MM.1S (cell line): ENCODE data around the gene OTULINL.

ENCODE experiments used
- DNase-seq: peaks from one replicate; pipeline ENCODE4 v3.0.0-alpha.2; 2015
- H2AFZ ChIP-seq: fragments of 300-600 bp; sonication (generic); 2 replicates; pipeline ENCODE4 v1.6.0; 2016; ENCODE audit warnings: antibody characterized with exemption, low read length
- H3F3A ChIP-seq: fragments of 300-600 bp; sonication (generic); 2 replicates; pipeline ENCODE4 v1.6.1; 2016; ENCODE audit warnings: mild to moderate bottlenecking, antibody characterized with exemption, low read length, moderate library complexity, mixed read lengths; ENCODE audit not compliant: insufficient read depth
- H3K27ac ChIP-seq: fragments of 300-600 bp; sonication (generic); 2 replicates; pipeline ENCODE4 v1.5.1; 2016; ENCODE audit warnings: mild to moderate bottlenecking, low read length
- H3K27me3 ChIP-seq: fragments of 300-600 bp; sonication (generic); replicated peaks from 2 replicates; pipeline ENCODE4 v1.6.0; 2016; ENCODE audit warnings: low read length; ENCODE audit not compliant: insufficient read depth
- H3K36me3 ChIP-seq: fragments of 300-600 bp; sonication (generic); replicated peaks from 2 replicates; pipeline ENCODE4 v1.6.1; 2016; ENCODE audit warnings: mild to moderate bottlenecking, low read length, mixed read lengths; ENCODE audit not compliant: insufficient read depth
- H3K4me1 ChIP-seq: fragments of 300-600 bp; sonication (generic); 2 replicates; pipeline ENCODE4 v1.6.1; 2016; ENCODE audit warnings: low read length, mixed read lengths
- H3K4me2 ChIP-seq: fragments of 300-600 bp; sonication (generic); 2 replicates; pipeline ENCODE4 v1.6.0; 2016; ENCODE audit warnings: low read depth, low read length
- H3K4me3 ChIP-seq: fragments of 300-600 bp; sonication (generic); 2 replicates; pipeline ENCODE4 v1.5.1; 2016; ENCODE audit warnings: low read length, mixed read lengths
- H3K79me2 ChIP-seq: fragments of 300-600 bp; sonication (generic); 2 replicates; pipeline ENCODE4 v1.6.1; 2016; ENCODE audit warnings: mixed run types, low read length, mixed read lengths
- H3K9ac ChIP-seq: fragments of 300-600 bp; sonication (generic); 2 replicates; pipeline ENCODE4 v1.6.1; 2016; ENCODE audit warnings: low read length, mixed read lengths
- H3K9me2 ChIP-seq: fragments of 300-600 bp; sonication (generic); replicated peaks from 2 replicates; pipeline ENCODE4 v1.6.1; 2016; ENCODE audit warnings: mild to moderate bottlenecking, low read length, mixed read lengths; ENCODE audit not compliant: insufficient read depth
- H3K9me3 ChIP-seq: fragments of 300-600 bp; sonication (generic); replicated peaks from 2 replicates; pipeline ENCODE4 v1.6.1; 2016; ENCODE audit warnings: mild to moderate bottlenecking, low read length, mixed read lengths; ENCODE audit not compliant: insufficient read depth
- H4K20me1 ChIP-seq: fragments of 300-600 bp; sonication (generic); 2 replicates; pipeline ENCODE4 v1.6.1; 2016; ENCODE audit warnings: mild to moderate bottlenecking, low read length, moderate library complexity, mixed read lengths; ENCODE audit not compliant: insufficient read depth
- EZH2 ChIP-seq: fragments of 300-600 bp; sonication (generic); optimal IDR thresholded peaks from 2 replicates; pipeline ENCODE3; 2017; ENCODE audit warnings: low read depth, mild to moderate bottlenecking, antibody characterized with exemption, low read length, mixed read lengths
- EZH2phosphoT487 ChIP-seq: fragments of 300-600 bp; sonication (generic); IDR thresholded peaks from 2 replicates; pipeline ENCODE4 v1.6.1; 2018; ENCODE audit warnings: antibody characterized with exemption, low read length
- TF ChIP-seq, protein P1 (sequence below): fragments of 300-600 bp; sonication (generic); IDR thresholded peaks from 2 replicates; pipeline ENCODE4 v1.5.1; 2016; ENCODE audit warnings: antibody characterized with exemption, low read length, mixed read lengths

The OTULINL gene

DNA sequence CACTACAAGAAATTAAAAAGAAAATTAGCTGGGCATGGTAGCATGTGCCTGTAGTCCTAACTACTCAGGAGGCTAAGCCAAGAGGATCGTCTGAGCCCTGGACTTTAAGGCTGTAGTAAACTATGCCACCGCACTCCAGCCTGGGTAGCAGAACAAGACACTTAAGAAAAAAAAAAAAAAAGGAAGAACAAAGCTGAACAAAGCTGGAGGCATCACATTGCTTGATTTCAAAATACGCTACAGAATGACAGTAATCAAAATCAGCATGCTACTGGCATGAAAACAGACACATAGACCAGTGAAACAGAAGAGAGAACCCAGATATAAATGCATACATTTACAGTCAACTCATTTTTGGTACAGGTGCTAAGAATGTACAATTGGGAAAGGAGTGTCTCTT is 68.5 kb downstream of the OTULINL start:
- Histone ChIP-seq H3K9me2 (no peaks in the 10 kb centered on the region), H3K9me3 (no peaks in the 10 kb centered on the region), H3K4me1 (no peaks in the 10 kb centered on the region), H3K27ac (no peak overlapping the region), H3K4me2 (no peak overlapping the region), H3F3A (no peaks in the 10 kb centered on the region), H3K27me3 (no peaks in the 10 kb centered on the region), H2AFZ (no peak overlapping the region), H3K9ac (no peak overlapping the region), H3K79me2 (no peaks in the 10 kb centered on the region), H3K4me3 (no peak overlapping the region), H3K36me3 (no peaks in the 10 kb centered on the region), H4K20me1 (no peaks in the 10 kb centered on the region)
- TF ChIP-seq, protein P1, sequence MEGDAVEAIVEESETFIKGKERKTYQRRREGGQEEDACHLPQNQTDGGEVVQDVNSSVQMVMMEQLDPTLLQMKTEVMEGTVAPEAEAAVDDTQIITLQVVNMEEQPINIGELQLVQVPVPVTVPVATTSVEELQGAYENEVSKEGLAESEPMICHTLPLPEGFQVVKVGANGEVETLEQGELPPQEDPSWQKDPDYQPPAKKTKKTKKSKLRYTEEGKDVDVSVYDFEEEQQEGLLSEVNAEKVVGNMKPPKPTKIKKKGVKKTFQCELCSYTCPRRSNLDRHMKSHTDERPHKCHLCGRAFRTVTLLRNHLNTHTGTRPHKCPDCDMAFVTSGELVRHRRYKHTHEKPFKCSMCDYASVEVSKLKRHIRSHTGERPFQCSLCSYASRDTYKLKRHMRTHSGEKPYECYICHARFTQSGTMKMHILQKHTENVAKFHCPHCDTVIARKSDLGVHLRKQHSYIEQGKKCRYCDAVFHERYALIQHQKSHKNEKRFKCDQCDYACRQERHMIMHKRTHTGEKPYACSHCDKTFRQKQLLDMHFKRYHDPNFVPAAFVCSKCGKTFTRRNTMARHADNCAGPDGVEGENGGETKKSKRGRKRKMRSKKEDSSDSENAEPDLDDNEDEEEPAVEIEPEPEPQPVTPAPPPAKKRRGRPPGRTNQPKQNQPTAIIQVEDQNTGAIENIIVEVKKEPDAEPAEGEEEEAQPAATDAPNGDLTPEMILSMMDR, result no peak
- TF ChIP-seq EZH2phosphoT487 (no peak), EZH2 (no peak)
- DNase-seq, result no peak

GRCh38 chr5:14655146-14655741 is 73.7 kb downstream of the OTULINL start:
- Histone ChIP-seq H3K9me2 (no peaks in the 10 kb centered on the region), H3K27me3 (no peaks in the 10 kb centered on the region), H3K9ac (no peak overlapping the region), H3K9me3 (no peaks in the 10 kb centered on the region), H3K79me2 (no peaks in the 10 kb centered on the region), H2AFZ (no peak overlapping the region), H3K4me3 (no peak overlapping the region), H3K4me1 (no peaks in the 10 kb centered on the region), H3K4me2 (no peak overlapping the region), H3K36me3 (no peaks in the 10 kb centered on the region), H4K20me1 (no peaks in the 10 kb centered on the region), H3K27ac (no peak overlapping the region), H3F3A (no peaks in the 10 kb centered on the region)
- DNase-seq, result no peak
- TF ChIP-seq EZH2 (no peak), EZH2phosphoT487 (no peak)
- TF ChIP-seq, protein P1, result no peak

- H2AFZ ChIP-seq, result no peak overlapping the region
- no peak overlapping the region for H3K9ac ChIP-seq
- no peak for DNase-seq
- no peaks in the 10 kb centered on the region for H3K9me3 ChIP-seq
- H4K20me1 ChIP-seq, result no peaks in the 10 kb centered on the region
- no peaks in the 10 kb centered on the region for H3K9me2 ChIP-seq
- H3K79me2 ChIP-seq, result no peaks in the 10 kb centered on the region
- H3K27ac ChIP-seq, result no peak overlapping the region
- no peak overlapping the region for H3K4me3 ChIP-seq
- H3K36me3 ChIP-seq, result no peaks in the 10 kb centered on the region
- H3K27me3 ChIP-seq, result no peaks in the 10 kb centered on the region
- no peak overlapping the region for H3K4me2 ChIP-seq
- no peaks in the 10 kb centered on the region for H3K4me1 ChIP-seq
- TF ChIP-seq, protein P1, result no peak
- TF ChIP-seq EZH2, result no peak
- TF ChIP-seq EZH2phosphoT487, result no peak
- H3F3A ChIP-seq, result no peaks in the 10 kb centered on the region
Measured at GRCh38 chr5:14656898-14657297, 75.3 kb downstream of the OTULINL start.
